Vagina (tissue), 2 donors: Measurements from ENCODE around the gene CSRNP3. TPM values are rescaled to one million over a fixed set of nuclear protein-coding genes. Genes with fewer than 3 reads are reported as not detected.

Experiments
- DNase-seq, 2 donors: peaks; one replicate each; pipeline ENCODE4 v3.0.0-alpha.2; 2017; ENCODE audit errors: extremely low spot score in 2 of 2
- H3K27ac ChIP-seq: fragments of 200-600 bp; sonication (generic); one replicate; pipeline ENCODE4 v1.5.1; 2019
- H3K27me3 ChIP-seq: fragments of 200-600 bp; sonication (generic); one replicate; pipeline ENCODE4 v1.5.1; 2019
- H3K36me3 ChIP-seq, 2 donors: fragments of 200-600 bp; sonication (generic); one replicate each; pipeline ENCODE4 v1.5.1; 2017 to 2019
- H3K4me1 ChIP-seq: fragments of 200-600 bp; sonication (generic); one replicate; pipeline ENCODE4 v1.5.1; 2019
- H3K4me3 ChIP-seq, 2 donors: fragments of 200-600 bp; sonication (generic); 1 replicate in 1 of 2; 2 replicates in 1 of 2; pipeline ENCODE4 v1.5.1; 2016 to 2019
- H3K9me3 ChIP-seq: fragments of 200-600 bp; sonication (generic); one replicate; pipeline ENCODE4 v1.5.1; 2019
- POLR2A ChIP-seq, 2 donors: fragments of 450-650 bp; IDR thresholded peaks; one replicate each; pipeline ENCODE4 v1.6.1; 2017; ENCODE audit warnings: antibody characterized with exemption in 2 of 2, mild to moderate bottlenecking in 2 of 2, moderate library complexity in 2 of 2
- POLR2AphosphoS5 ChIP-seq, 2 donors: sonication (generic); formaldehyde crosslinking; IDR thresholded peaks; one replicate each; pipeline ENCODE4 v1.9.0; 2017; ENCODE audit warnings: antibody characterized with exemption in 2 of 2, mild to moderate bottlenecking in 2 of 2, low read depth in 1 of 2; ENCODE audit not compliant: insufficient read depth in 1 of 2
- intact Hi-C: fragments of 100-400 bp; cut with DNase I; formaldehyde crosslinking; loops from one replicate; pipeline ENCODE4 v1.15.1; 2023
- total RNA-seq: library from RNA; depleted of rRNA; stranded (reverse); fragments of >200 nt; gene quantifications from one replicate; pipeline ENCODE4 v1.2.3, GENCODE V29; 2016
- TF ChIP-seq, protein P1 (sequence below), 3 experiments: fragments of 450-650 bp in 2 of 3; fragments of 200-600 bp in 1 of 3; sonication (generic) in 1 of 3; IDR thresholded peaks; one replicate each; pipeline ENCODE4 v1.5.1; 2017 to 2019; ENCODE audit warnings: antibody characterized with exemption in 3 of 3, mild to moderate bottlenecking in 2 of 3, moderate library complexity in 2 of 3

Gene CSRNP3
- 2.7 TPM for total RNA-seq

DNA sequence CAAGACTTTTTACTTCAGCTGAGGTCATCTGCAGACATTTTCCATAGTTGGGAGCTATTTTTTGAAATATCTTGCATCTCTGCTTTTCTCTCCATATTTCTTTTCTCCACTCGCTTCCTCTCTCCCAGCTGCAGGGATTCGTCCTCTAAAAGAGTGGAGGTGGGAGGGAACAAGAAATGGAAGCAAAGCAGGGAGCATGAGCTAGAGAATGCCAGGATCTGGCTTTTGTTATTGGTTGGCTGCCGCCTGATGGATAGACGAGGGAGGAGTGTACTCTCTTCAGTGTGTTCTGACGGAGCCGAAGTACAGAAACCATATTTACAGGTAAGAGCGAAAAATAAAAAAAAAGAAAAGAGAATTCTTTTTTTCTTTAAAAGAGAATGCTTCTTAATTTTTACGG lies at the start of gene CSRNP3:
Gene CSRNP3 (plus strand): TSS at position 282 of the 400 bp plus-strand sequence. CDS start 125,368 bp downstream, outside the sequence.
- peak within 1 kb of the TSS; percentile 28 to 49 for H3K4me3 ChIP-seq
- H3K9me3 ChIP-seq, result no peaks in the 10 kb centered on the region
- TF ChIP-seq POLR2AphosphoS5 (IDR thresholded peaks at IDR 0.05; ENCODE audit: insufficient read depth in 1 of 2, low read depth in 1 of 2) (peak in 1 of 2 donors; percentile 84), POLR2A (IDR thresholded peaks at IDR 0.05) (no peak)
- TF ChIP-seq, protein P1, sequence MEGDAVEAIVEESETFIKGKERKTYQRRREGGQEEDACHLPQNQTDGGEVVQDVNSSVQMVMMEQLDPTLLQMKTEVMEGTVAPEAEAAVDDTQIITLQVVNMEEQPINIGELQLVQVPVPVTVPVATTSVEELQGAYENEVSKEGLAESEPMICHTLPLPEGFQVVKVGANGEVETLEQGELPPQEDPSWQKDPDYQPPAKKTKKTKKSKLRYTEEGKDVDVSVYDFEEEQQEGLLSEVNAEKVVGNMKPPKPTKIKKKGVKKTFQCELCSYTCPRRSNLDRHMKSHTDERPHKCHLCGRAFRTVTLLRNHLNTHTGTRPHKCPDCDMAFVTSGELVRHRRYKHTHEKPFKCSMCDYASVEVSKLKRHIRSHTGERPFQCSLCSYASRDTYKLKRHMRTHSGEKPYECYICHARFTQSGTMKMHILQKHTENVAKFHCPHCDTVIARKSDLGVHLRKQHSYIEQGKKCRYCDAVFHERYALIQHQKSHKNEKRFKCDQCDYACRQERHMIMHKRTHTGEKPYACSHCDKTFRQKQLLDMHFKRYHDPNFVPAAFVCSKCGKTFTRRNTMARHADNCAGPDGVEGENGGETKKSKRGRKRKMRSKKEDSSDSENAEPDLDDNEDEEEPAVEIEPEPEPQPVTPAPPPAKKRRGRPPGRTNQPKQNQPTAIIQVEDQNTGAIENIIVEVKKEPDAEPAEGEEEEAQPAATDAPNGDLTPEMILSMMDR (IDR thresholded peaks at IDR 0.05), result no peak
- no peaks in the 10 kb centered on the region for H3K36me3 ChIP-seq
- H3K27me3 ChIP-seq, result no peaks in the 10 kb centered on the region
- peaks cover 27% of the 10 kb centered on the region for H3K4me1 ChIP-seq
- peak within 1 kb of the TSS; percentile 34 for H3K27ac ChIP-seq
- intact Hi-C loops, result no loop called here
- no peak for DNase-seq

- no peaks in the 10 kb centered on the region for H3K36me3 ChIP-seq
- no peak for DNase-seq
- no peaks in the 10 kb centered on the region for H3K4me1 ChIP-seq
- intact Hi-C loops, result no loop called here
- no peaks in the 10 kb centered on the region for H3K9me3 ChIP-seq
- H3K4me3 ChIP-seq, result no peak overlapping the region
- H3K27me3 ChIP-seq, result no peaks in the 10 kb centered on the region
- H3K27ac ChIP-seq, result no peak overlapping the region
- TF ChIP-seq, protein P1 (IDR thresholded peaks at IDR 0.05), result no peak
- TF ChIP-seq POLR2A (IDR thresholded peaks at IDR 0.05), result no peak
- no peak for TF ChIP-seq POLR2AphosphoS5 (IDR thresholded peaks at IDR 0.05; ENCODE audit: insufficient read depth in 1 of 2, low read depth in 1 of 2)
Measured at GRCh38 chr2:165420231-165420630, 49.3 kb upstream of the CSRNP3 start.

- H3K4me1 ChIP-seq, result no peaks in the 10 kb centered on the region
- no peak overlapping the region for H3K27ac ChIP-seq
- TF ChIP-seq, protein P1 (IDR thresholded peaks at IDR 0.05), result no peak
- H3K36me3 ChIP-seq, result no peaks in the 10 kb centered on the region
- no peaks in the 10 kb centered on the region for H3K9me3 ChIP-seq
- H3K4me3 ChIP-seq, result no peak overlapping the region
- no peaks in the 10 kb centered on the region for H3K27me3 ChIP-seq
- intact Hi-C loops, result no loop called here
- no peak for DNase-seq
Measured at GRCh38 chr2:165423081-165423480, 46.4 kb upstream of the CSRNP3 start.

DNA sequence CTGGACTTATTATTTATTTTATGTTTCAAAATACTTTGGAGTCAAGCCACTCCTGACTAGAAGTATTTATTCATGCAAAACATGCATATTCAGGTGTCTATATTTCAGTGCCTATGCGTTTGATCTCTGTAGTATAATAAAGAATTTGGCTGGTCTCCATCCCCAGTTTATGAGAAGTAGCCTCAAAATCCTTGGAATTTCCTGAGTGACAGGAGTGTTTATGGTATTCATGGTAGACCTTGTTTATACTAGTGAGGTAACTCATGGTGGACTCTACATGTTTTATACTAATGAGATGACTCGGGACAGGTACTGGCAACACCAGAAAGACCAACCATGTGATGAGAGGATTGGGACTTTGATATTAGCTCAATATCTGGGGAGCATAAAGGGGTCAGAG lies 43.9 kb upstream of the CSRNP3 start:
- no peaks in the 10 kb centered on the region for H3K36me3 ChIP-seq
- no peaks in the 10 kb centered on the region for H3K9me3 ChIP-seq
- no peaks in the 10 kb centered on the region for H3K27me3 ChIP-seq
- H3K4me3 ChIP-seq, result no peak overlapping the region
- no peak overlapping the region for H3K27ac ChIP-seq
- TF ChIP-seq POLR2A (IDR thresholded peaks at IDR 0.05) (no peak), POLR2AphosphoS5 (IDR thresholded peaks at IDR 0.05; ENCODE audit: insufficient read depth in 1 of 2, low read depth in 1 of 2) (no peak)
- TF ChIP-seq, protein P1 (IDR thresholded peaks at IDR 0.05), result no peak
- DNase-seq, result no peak
- intact Hi-C loops, result no loop called here
- no peaks in the 10 kb centered on the region for H3K4me1 ChIP-seq

DNA sequence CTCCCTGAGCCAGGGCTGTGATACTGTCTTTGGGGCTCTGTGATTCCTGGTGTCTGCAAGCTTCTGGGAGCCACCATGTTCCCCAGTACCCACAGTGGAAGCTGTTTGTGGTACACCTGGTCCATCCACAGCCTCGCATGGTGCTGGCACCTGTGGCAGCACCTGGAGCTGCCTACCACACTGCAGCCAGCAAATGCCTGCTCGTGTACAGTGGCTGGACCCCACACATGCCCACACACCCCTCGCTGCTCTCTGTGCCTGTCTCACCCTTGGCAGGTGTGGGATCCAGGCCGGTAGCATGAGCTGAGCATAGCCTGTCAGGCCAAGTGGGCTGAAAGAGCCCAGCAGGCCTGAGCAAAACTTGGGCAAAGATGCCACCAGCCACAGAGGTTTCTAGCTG lies 41.8 kb upstream of the CSRNP3 start:
- DNase-seq, result no peak
- TF ChIP-seq POLR2AphosphoS5 (IDR thresholded peaks at IDR 0.05; ENCODE audit: insufficient read depth in 1 of 2, low read depth in 1 of 2), result no peak
- no peaks in the 10 kb centered on the region for H3K36me3 ChIP-seq
- no peaks in the 10 kb centered on the region for H3K9me3 ChIP-seq
- H3K27ac ChIP-seq, result no peak overlapping the region
- H3K4me3 ChIP-seq, result no peak overlapping the region
- no peaks in the 10 kb centered on the region for H3K4me1 ChIP-seq
- H3K27me3 ChIP-seq, result no peaks in the 10 kb centered on the region
- intact Hi-C loops, result no loop called here

DNA sequence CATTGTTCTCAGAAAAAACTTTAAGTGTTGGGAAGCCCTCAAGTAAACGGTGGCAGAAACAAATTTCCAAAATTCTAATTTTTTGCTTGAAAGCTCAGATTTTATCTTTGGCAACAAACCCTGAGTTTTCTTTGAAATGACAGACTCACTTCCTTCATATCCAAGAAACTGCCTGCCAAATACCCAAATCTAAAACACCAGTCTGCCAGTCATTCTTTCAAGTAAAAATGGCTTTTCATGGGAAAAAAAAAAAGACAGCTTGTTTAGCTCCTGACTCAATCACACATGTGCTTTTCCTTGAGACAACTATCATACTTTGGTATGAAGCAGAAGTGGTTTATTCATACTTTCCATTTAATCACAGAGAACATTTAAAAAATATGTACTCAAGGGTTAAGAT lies 40.6 kb upstream of the CSRNP3 start:
- no peak for DNase-seq
- no peaks in the 10 kb centered on the region for H3K36me3 ChIP-seq
- no peaks in the 10 kb centered on the region for H3K9me3 ChIP-seq
- H3K27ac ChIP-seq, result no peak overlapping the region
- no peak overlapping the region for H3K4me3 ChIP-seq
- no peak for TF ChIP-seq POLR2AphosphoS5 (IDR thresholded peaks at IDR 0.05; ENCODE audit: insufficient read depth in 1 of 2, low read depth in 1 of 2)
- TF ChIP-seq POLR2A (IDR thresholded peaks at IDR 0.05), result no peak
- TF ChIP-seq, protein P1 (IDR thresholded peaks at IDR 0.05), result no peak
- no peaks in the 10 kb centered on the region for H3K27me3 ChIP-seq
- H3K4me1 ChIP-seq, result no peaks in the 10 kb centered on the region
- intact Hi-C loops, result no loop called here
